Measurements from ENCODE around the gene LAMA5. TPM values are rescaled to one million over a fixed set of nuclear protein-coding genes. Genes with fewer than 3 reads are reported as not detected.
A peak's percentile ranks its signal among the peaks of the same experiment; 100 is the strongest.

LAMA5 gene
- total and polyA plus RNA-seq, 2 donors (not counting 1 experiment from before 2014, with no cell fraction given): 52.9 to 83.5 TPM

- POLR2A ChIA-PET: interaction anchor here (0.8 kb wide), 1 partner anchor 113 kb away, joined by 3 read pairs; no protein-coding TSS in a partner anchor
- 97% methylated on average over 8 of the region's 9 CpGs for WGBS (ENCODE audit: insufficient coverage)
- CTCF ChIA-PET: interaction anchor here (1.3 kb wide), 1 partner anchor 22 kb away, joined by 4 read pairs; no protein-coding TSS in a partner anchor
Observed at GRCh38 chr20:62404112-62404665, 37.1 kb upstream of the LAMA5 start.

GRCh38 chr20:62403331-62403730 is 36.2 kb upstream of the LAMA5 start:
- H3K27ac Mint-ChIP-seq: no peak overlapping the region
- POLR2A ChIA-PET: no interaction called here

More at GRCh38 chr20:62404112-62404665, 37.1 kb upstream of the LAMA5 start:
- peaks cover 18 to 37% of the 10 kb centered on the region in 2 donors for H3K4me1 ChIP-seq (ENCODE audit: control insufficient read depth in 2 of 2, insufficient read depth in 2 of 2, low read length in 2 of 2)
- intact Hi-C loops (cut with micrococcal nuclease): no loop called here
- H3K9ac ChIP-seq (ENCODE audit: low read length): no peak overlapping the region
- H3K9me3 Mint-ChIP-seq (ENCODE audit: insufficient read depth): no peaks in the 10 kb centered on the region
- no peak overlapping the region for H2AFZ ChIP-seq (ENCODE audit: insufficient read depth, low read depth, low read length, poor library complexity, severe bottlenecking)
- H3K27ac Mint-ChIP-seq: no peak overlapping the region
- TF ChIP-seq EZH2 (IDR thresholded peaks at IDR 0.05; ENCODE audit: borderline replicate concordance, insufficient read depth, low read depth, low read length, poor library complexity, severe bottlenecking): no peak
- no peak for ATAC-seq (ENCODE audit: low read depth)
- no peaks in the 10 kb centered on the region for H3K36me3 ChIP-seq (replicated peaks in 1 of 2; ENCODE audit: control extremely low read depth in 1 of 2, control insufficient read depth in 1 of 2, extremely low read depth in 1 of 2, insufficient read depth in 2 of 2, low read length in 1 of 2)
- H3K79me2 ChIP-seq (ENCODE audit: control insufficient read depth, insufficient read depth, low read length): peaks cover 23% of the 10 kb centered on the region
- no peak for DNase-seq
- H4K20me1 ChIP-seq (ENCODE audit: control insufficient read depth, insufficient read depth, low read length, poor library complexity, severe bottlenecking): peaks cover 9% of the 10 kb centered on the region
- H3K4me3 ChIP-seq (ENCODE audit: control extremely low read depth in 1 of 5, extremely low read depth in 1 of 5, insufficient read depth in 1 of 5, low read depth in 2 of 5, low read length in 4 of 5): no peak overlapping the region
- no peaks in the 10 kb centered on the region for H3K27me3 ChIP-seq (replicated peaks in 1 of 4; ENCODE audit: control extremely low read depth in 1 of 4, control insufficient read depth in 3 of 4, insufficient read depth in 4 of 4, low read length in 3 of 4)
- H3K27ac ChIP-seq (ENCODE audit: low read length in 2 of 2): no peak overlapping the region
- H3K4me2 ChIP-seq (replicated peaks; ENCODE audit: low read depth, low read length, poor library complexity, severe bottlenecking): no peak overlapping the region
- H3K4me3 Mint-ChIP-seq: peak overlapping the region; percentile 42
- no peaks in the 10 kb centered on the region for H3K27me3 Mint-ChIP-seq
- peaks cover 30% of the 10 kb centered on the region for H3K4me1 Mint-ChIP-seq
- H3K9me3 ChIP-seq (ENCODE audit: control extremely low read depth in 1 of 3, control insufficient read depth in 2 of 3, insufficient read depth in 1 of 3, low read length in 2 of 3): no peaks in the 10 kb centered on the region

More at GRCh38 chr20:62403331-62403730, 36.2 kb upstream of the LAMA5 start:
- intact Hi-C loops (cut with micrococcal nuclease): no loop called here
- DNase-seq (no peak), ATAC-seq (ENCODE audit: low read depth) (no peak)
- Histone ChIP-seq H2AFZ (ENCODE audit: insufficient read depth, low read depth, low read length, poor library complexity, severe bottlenecking) (no peak overlapping the region), H3K27ac (ENCODE audit: low read length in 2 of 2) (no peak overlapping the region), H3K9me3 (ENCODE audit: control extremely low read depth in 1 of 3, control insufficient read depth in 2 of 3, insufficient read depth in 1 of 3, low read length in 2 of 3) (peaks cover 0 to 4% (median 0%) of the 10 kb centered on the region in 3 donors), H3K36me3 (replicated peaks in 1 of 2; ENCODE audit: control extremely low read depth in 1 of 2, control insufficient read depth in 1 of 2, extremely low read depth in 1 of 2, insufficient read depth in 2 of 2, low read length in 1 of 2) (no peaks in the 10 kb centered on the region), H3K4me2 (replicated peaks; ENCODE audit: low read depth, low read length, poor library complexity, severe bottlenecking) (no peak overlapping the region), H4K20me1 (ENCODE audit: control insufficient read depth, insufficient read depth, low read length, poor library complexity, severe bottlenecking) (peaks cover 9% of the 10 kb centered on the region), H3K4me1 (ENCODE audit: control insufficient read depth in 2 of 2, insufficient read depth in 2 of 2, low read length in 2 of 2) (peaks cover 18 to 37% of the 10 kb centered on the region in 2 donors), H3K9ac (ENCODE audit: low read length) (no peak overlapping the region), H3K4me3 (ENCODE audit: control extremely low read depth in 1 of 5, extremely low read depth in 1 of 5, insufficient read depth in 1 of 5, low read depth in 2 of 5, low read length in 4 of 5) (no peak overlapping the region), H3K79me2 (ENCODE audit: control insufficient read depth, insufficient read depth, low read length) (peaks cover 23% of the 10 kb centered on the region), H3K27me3 (replicated peaks in 1 of 4; ENCODE audit: control extremely low read depth in 1 of 4, control insufficient read depth in 3 of 4, insufficient read depth in 4 of 4, low read length in 3 of 4) (no peaks in the 10 kb centered on the region)
- 94% methylated on average over 13 of the region's 13 CpGs for WGBS (ENCODE audit: insufficient coverage)
- TF ChIP-seq EZH2 (IDR thresholded peaks at IDR 0.05; ENCODE audit: borderline replicate concordance, insufficient read depth, low read depth, low read length, poor library complexity, severe bottlenecking) (no peak), CTCF (IDR thresholded peaks at IDR 0.05) (no peak)
- CTCF ChIA-PET: no interaction called here
- H3K4me1 Mint-ChIP-seq: peaks cover 30% of the 10 kb centered on the region
- no peak overlapping the region for H3K4me3 Mint-ChIP-seq
- no peaks in the 10 kb centered on the region for H3K27me3 Mint-ChIP-seq
- H3K9me3 Mint-ChIP-seq (ENCODE audit: insufficient read depth): no peaks in the 10 kb centered on the region

Data from B cell (primary cell).